Fibroblast of lung (primary cell): ENCODE results near the gene RNASE7. TPM values are rescaled to one million over a fixed set of nuclear protein-coding genes. Genes with fewer than 3 reads are reported as not detected.

Source experiments
- DNase-seq, 2 donors: peaks; one replicate each; pipeline versions ENCODE4 v3.0.0 to v3.0.0-alpha.2; 2010; ENCODE audit warnings: low read depth in 2 of 2
- H2AFZ ChIP-seq: 2 replicates; pipeline ENCODE4 v1.5.1; 2012; ENCODE audit warnings: low read length, control low read depth, inconsistent platforms
- H3K27ac ChIP-seq: 2 replicates; pipeline ENCODE4 v1.5.1; 2011; ENCODE audit warnings: low read length, control low read depth; ENCODE audit not compliant: insufficient read depth
- H3K27me3 ChIP-seq: 2 replicates; pipeline ENCODE4 v1.5.1; 2011; ENCODE audit warnings: mild to moderate bottlenecking, low read length; ENCODE audit not compliant: control insufficient read depth, insufficient read depth
- H3K36me3 ChIP-seq: 2 replicates; pipeline ENCODE4 v1.5.1; 2011; ENCODE audit warnings: low read length; ENCODE audit not compliant: control insufficient read depth, insufficient read depth
- H3K4me1 ChIP-seq: 2 replicates; pipeline ENCODE4 v1.5.1; 2011; ENCODE audit warnings: low read length; ENCODE audit not compliant: control insufficient read depth, insufficient read depth; ENCODE audit errors: extremely low read depth
- H3K4me2 ChIP-seq: 2 replicates; pipeline ENCODE4 v1.5.1; 2011; ENCODE audit warnings: low read length, control low read depth; ENCODE audit not compliant: insufficient read depth; ENCODE audit errors: extremely low read depth
- H3K4me3 ChIP-seq, 4 experiments: fragments of 200-600 bp in 1 of 4; sonication (generic) in 1 of 4; replicated peaks in 1 of 4; 2 replicates each; pipeline ENCODE4 v1.5.1; 2011 to 2016; ENCODE audit warnings: low read length in 4 of 4, low read depth in 3 of 4, mild to moderate bottlenecking in 3 of 4, control low read depth in 2 of 4, inconsistent platforms in 1 of 4, mixed read lengths in 1 of 4; ENCODE audit not compliant: insufficient read depth in 1 of 4; ENCODE audit errors: control extremely low read depth in 1 of 4
- H3K79me2 ChIP-seq: 2 replicates; pipeline ENCODE4 v1.5.1; 2012; ENCODE audit warnings: mild to moderate bottlenecking, low read length, inconsistent platforms; ENCODE audit not compliant: control insufficient read depth, insufficient read depth
- H3K9ac ChIP-seq: 2 replicates; pipeline ENCODE4 v1.5.1; 2011; ENCODE audit warnings: mild to moderate bottlenecking, low read length, control low read depth; ENCODE audit not compliant: insufficient read depth
- H3K9me3 ChIP-seq: 2 replicates; pipeline ENCODE4 v1.5.1; 2012; ENCODE audit warnings: low read depth, low read length; ENCODE audit not compliant: control insufficient read depth, insufficient read depth
- H4K20me1 ChIP-seq: 2 replicates; pipeline ENCODE4 v1.5.1; 2011; ENCODE audit warnings: low read length; ENCODE audit not compliant: control insufficient read depth, insufficient read depth; ENCODE audit errors: extremely low read depth
- EZH2 ChIP-seq: IDR thresholded peaks from 2 replicates; pipeline ENCODE4 v1.5.1; 2012; ENCODE audit warnings: low read length, control low read depth, mild to moderate bottlenecking; ENCODE audit errors: missing control alignments
- polyA plus RNA-seq, 2 donors: library from polyadenylated mRNA; depleted of rRNA in 1 of 2; stranded (reverse) in 1 of 2; unstranded in 1 of 2; fragments of >200 nt; gene quantifications; 2 replicates each; pipeline ENCODE4 v1.2.1, GENCODE V29; 2011 to 2012; ENCODE audit warnings: missing spikeins in 1 of 2
- total RNA-seq: library from RNA; depleted of rRNA; stranded (reverse); fragments of >200 nt; gene quantifications from 2 replicates; pipeline ENCODE4 v1.2.1, GENCODE V29; 2014
- TF ChIP-seq, protein P1 (sequence below), 2 donors: IDR thresholded peaks in 1 of 2; conservative IDR thresholded peaks in 1 of 2; 1 replicate in 1 of 2; 2 replicates in 1 of 2; pipeline ENCODE4 v1.5.1; 2011 to 2012; ENCODE audit warnings: low read length in 2 of 2, control low read depth in 1 of 2, inconsistent platforms in 1 of 2, low read depth in 1 of 2, mild to moderate bottlenecking in 1 of 2

The RNASE7 gene
- total and polyA plus RNA-seq, 2 donors (not counting 1 experiment from before 2014, with no cell fraction given): not detected

GRCh38 chr14:21016413-21017190 lies 25.6 kb upstream of the RNASE7 start:
- Histone ChIP-seq H3K9ac (no peak overlapping the region), H3K27me3 (peaks cover 14% of the 10 kb centered on the region), H3K9me3 (no peaks in the 10 kb centered on the region), H2AFZ (no peak overlapping the region), H4K20me1 (no peaks in the 10 kb centered on the region), H3K4me2 (no peak overlapping the region), H3K79me2 (no peaks in the 10 kb centered on the region), H3K27ac (no peak overlapping the region), H3K36me3 (no peaks in the 10 kb centered on the region), H3K4me3 (no peak overlapping the region), H3K4me1 (no peaks in the 10 kb centered on the region)
- DNase-seq: no peak
- TF ChIP-seq, protein P1, sequence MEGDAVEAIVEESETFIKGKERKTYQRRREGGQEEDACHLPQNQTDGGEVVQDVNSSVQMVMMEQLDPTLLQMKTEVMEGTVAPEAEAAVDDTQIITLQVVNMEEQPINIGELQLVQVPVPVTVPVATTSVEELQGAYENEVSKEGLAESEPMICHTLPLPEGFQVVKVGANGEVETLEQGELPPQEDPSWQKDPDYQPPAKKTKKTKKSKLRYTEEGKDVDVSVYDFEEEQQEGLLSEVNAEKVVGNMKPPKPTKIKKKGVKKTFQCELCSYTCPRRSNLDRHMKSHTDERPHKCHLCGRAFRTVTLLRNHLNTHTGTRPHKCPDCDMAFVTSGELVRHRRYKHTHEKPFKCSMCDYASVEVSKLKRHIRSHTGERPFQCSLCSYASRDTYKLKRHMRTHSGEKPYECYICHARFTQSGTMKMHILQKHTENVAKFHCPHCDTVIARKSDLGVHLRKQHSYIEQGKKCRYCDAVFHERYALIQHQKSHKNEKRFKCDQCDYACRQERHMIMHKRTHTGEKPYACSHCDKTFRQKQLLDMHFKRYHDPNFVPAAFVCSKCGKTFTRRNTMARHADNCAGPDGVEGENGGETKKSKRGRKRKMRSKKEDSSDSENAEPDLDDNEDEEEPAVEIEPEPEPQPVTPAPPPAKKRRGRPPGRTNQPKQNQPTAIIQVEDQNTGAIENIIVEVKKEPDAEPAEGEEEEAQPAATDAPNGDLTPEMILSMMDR (conservative IDR thresholded peaks at IDR 0.05 in 1 of 2, IDR thresholded peaks at IDR 0.05 in 1 of 2; ENCODE audit: low read depth in 1 of 2, low read length in 2 of 2): no peak
- peak; percentile 12 for TF ChIP-seq EZH2

DNA sequence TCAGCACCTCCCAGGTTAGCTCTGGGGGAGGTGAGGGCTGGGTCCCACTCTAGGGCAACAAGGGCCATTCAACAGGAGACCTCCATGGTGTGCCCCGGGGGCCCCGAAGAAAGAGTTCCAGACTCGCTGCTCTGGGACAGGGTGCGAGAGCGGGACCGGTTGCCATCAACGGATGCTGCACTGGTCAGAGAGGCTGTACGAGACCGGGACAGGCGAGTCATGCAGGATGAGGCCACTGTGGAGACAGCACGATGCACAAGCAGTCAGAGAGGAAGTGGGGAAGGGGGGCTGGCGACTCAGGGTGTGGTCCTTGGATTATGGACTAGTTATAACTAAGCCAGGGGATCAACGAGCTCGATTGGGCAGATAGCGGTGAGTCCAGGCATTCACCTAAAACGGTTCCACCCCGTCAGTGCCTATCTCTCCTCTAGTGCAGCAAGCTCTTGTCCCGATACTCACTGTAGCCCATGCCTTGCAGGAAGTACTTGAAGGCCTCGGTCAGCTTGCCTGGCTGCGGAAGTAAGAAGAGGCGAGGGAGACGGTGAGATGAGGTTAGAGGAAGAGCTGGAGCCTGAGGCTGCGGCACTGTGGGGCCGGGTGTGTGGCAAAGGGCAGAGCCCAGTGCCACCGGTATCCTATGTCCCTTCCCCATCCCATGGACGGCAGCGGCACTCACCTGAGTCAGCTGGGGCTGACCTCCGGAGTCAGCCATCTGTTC lies 24.5 kb upstream of the RNASE7 start:
- H3K9me3 ChIP-seq: no peaks in the 10 kb centered on the region
- H3K4me3 ChIP-seq: no peak overlapping the region
- no peaks in the 10 kb centered on the region for H3K36me3 ChIP-seq
- H3K4me1 ChIP-seq: no peaks in the 10 kb centered on the region
- H3K9ac ChIP-seq: no peak overlapping the region
- no peak overlapping the region for H2AFZ ChIP-seq
- no peaks in the 10 kb centered on the region for H3K79me2 ChIP-seq
- TF ChIP-seq, protein P1 (conservative IDR thresholded peaks at IDR 0.05 in 1 of 2, IDR thresholded peaks at IDR 0.05 in 1 of 2; ENCODE audit: low read depth in 1 of 2, low read length in 2 of 2): no peak
- no peak for TF ChIP-seq EZH2
- no peak overlapping the region for H3K4me2 ChIP-seq
- no peak for DNase-seq
- H4K20me1 ChIP-seq: no peaks in the 10 kb centered on the region
- H3K27me3 ChIP-seq: peaks cover 25% of the 10 kb centered on the region
- H3K27ac ChIP-seq: no peak overlapping the region

- no peaks in the 10 kb centered on the region for H3K4me1 ChIP-seq
- H3K79me2 ChIP-seq: no peaks in the 10 kb centered on the region
Observed at GRCh38 chr14:21018286-21018685, 23.9 kb upstream of the RNASE7 start.

More at GRCh38 chr14:21018286-21018685, 23.9 kb upstream of the RNASE7 start:
- no peak overlapping the region for H3K27ac ChIP-seq
- no peak overlapping the region for H3K9ac ChIP-seq
- H3K27me3 ChIP-seq: peaks cover 27% of the 10 kb centered on the region
- no peaks in the 10 kb centered on the region for H3K9me3 ChIP-seq
- no peak overlapping the region for H2AFZ ChIP-seq
- H4K20me1 ChIP-seq: no peaks in the 10 kb centered on the region
- TF ChIP-seq EZH2: no peak
- TF ChIP-seq, protein P1 (conservative IDR thresholded peaks at IDR 0.05 in 1 of 2, IDR thresholded peaks at IDR 0.05 in 1 of 2; ENCODE audit: low read depth in 1 of 2, low read length in 2 of 2): no peak
- no peak overlapping the region for H3K4me2 ChIP-seq
- no peaks in the 10 kb centered on the region for H3K36me3 ChIP-seq
- DNase-seq: no peak
- H3K4me3 ChIP-seq: no peak overlapping the region
